ENCODE results near the gene IMP3. TPM values are rescaled to one million over a fixed set of nuclear protein-coding genes. Genes with fewer than 3 reads are reported as not detected.

Gene IMP3
- total RNA-seq, 1 experiment from 2014 or later = 58.0 TPM

DNA sequence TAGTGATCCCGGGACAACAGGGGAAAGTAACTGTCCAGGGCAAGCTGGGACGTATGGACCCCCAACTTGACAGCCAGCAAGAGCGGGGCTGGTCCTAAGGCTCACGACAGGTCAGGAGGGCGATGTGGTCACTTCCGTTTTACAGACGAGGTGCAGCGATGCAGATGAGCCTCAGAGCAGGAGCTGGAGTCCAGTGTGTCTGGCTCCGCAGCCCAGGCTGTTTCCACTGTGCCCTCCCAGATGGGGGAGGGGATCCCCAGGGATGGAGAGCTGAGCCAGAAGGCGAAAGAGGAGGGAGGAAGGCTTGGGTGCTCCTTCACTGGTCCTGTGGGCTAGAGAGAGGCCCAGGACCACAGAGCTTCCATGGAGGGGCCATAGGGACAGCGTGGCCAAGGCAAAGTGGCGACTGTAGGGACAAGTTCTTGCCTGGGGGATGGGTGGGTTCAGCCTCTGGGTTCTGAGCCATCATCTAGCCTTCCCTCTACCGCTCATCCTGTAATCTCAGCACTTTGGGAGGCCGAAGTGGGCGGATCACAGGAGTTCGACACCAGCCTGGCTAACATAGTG, 13.4 kb upstream of the IMP3 start:
- TF ChIP-seq, protein P1, sequence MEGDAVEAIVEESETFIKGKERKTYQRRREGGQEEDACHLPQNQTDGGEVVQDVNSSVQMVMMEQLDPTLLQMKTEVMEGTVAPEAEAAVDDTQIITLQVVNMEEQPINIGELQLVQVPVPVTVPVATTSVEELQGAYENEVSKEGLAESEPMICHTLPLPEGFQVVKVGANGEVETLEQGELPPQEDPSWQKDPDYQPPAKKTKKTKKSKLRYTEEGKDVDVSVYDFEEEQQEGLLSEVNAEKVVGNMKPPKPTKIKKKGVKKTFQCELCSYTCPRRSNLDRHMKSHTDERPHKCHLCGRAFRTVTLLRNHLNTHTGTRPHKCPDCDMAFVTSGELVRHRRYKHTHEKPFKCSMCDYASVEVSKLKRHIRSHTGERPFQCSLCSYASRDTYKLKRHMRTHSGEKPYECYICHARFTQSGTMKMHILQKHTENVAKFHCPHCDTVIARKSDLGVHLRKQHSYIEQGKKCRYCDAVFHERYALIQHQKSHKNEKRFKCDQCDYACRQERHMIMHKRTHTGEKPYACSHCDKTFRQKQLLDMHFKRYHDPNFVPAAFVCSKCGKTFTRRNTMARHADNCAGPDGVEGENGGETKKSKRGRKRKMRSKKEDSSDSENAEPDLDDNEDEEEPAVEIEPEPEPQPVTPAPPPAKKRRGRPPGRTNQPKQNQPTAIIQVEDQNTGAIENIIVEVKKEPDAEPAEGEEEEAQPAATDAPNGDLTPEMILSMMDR (IDR thresholded peaks at IDR 0.05; ENCODE audit: unreplicated experiment) = no peak
- Mint-ChIP-seq H3K4me1 (ENCODE audit: insufficient read depth, unreplicated experiment) (peaks cover 69% of the 10 kb centered on the region), H3K27me3 (ENCODE audit: insufficient read depth, unreplicated experiment) (no peaks in the 10 kb centered on the region), H3K36me3 (ENCODE audit: insufficient read depth, unreplicated experiment) (peaks cover 45% of the 10 kb centered on the region), H3K27ac (ENCODE audit: low read depth, unreplicated experiment) (peak overlapping the region; percentile 59), H3K9me3 (ENCODE audit: unreplicated experiment) (no peaks in the 10 kb centered on the region), H3K4me3 (ENCODE audit: unreplicated experiment) (no peak overlapping the region)
- ChIA-PET POLR2A (interaction anchor here (0.9 to 8.2 kb wide), 3 partner anchors 7 to 13 kb away, joined by 4 to 120 read pairs (median 18); partner anchors contain the start of gene IMP3), CTCF (interaction anchor here (0.6 to 1.0 kb wide), 2 partner anchors 11 to 151 kb away, joined by 4 read pairs; no protein-coding TSS in a partner anchor)
- no TSS peak for BruUV-seq (replicated peaks)
- intact Hi-C loops (cut with micrococcal nuclease) = no loop called here
- DNase-seq (ENCODE audit: unreplicated experiment) = no peak

- ChIA-PET CTCF (interaction anchor here (0.6 to 3.5 kb wide), 5 partner anchors 14 to 198 kb away, joined by 3 to 9 read pairs (median 3); no protein-coding TSS in a partner anchor), POLR2A (interaction anchor here (0.6 to 8.2 kb wide), 7 partner anchors 9 to 158 kb away, joined by 3 to 120 read pairs (median 3); partner anchors contain the start of genes IMP3 and SNUPN)
- no peak overlapping the region for H3K27ac Mint-ChIP-seq (ENCODE audit: low read depth, unreplicated experiment)
- DNase-seq (ENCODE audit: unreplicated experiment) = no peak
- TF ChIP-seq, protein P1 (IDR thresholded peaks at IDR 0.05; ENCODE audit: unreplicated experiment) = no peak
- no TSS peak for BruUV-seq (replicated peaks)
- no peaks in the 10 kb centered on the region for H3K27me3 Mint-ChIP-seq (ENCODE audit: insufficient read depth, unreplicated experiment)
- H3K4me3 Mint-ChIP-seq (ENCODE audit: unreplicated experiment) = peak overlapping the region; percentile 87
- intact Hi-C loops (cut with micrococcal nuclease) = no loop called here
- peaks cover 70% of the 10 kb centered on the region for H3K4me1 Mint-ChIP-seq (ENCODE audit: insufficient read depth, unreplicated experiment)
- no peaks in the 10 kb centered on the region for H3K9me3 Mint-ChIP-seq (ENCODE audit: unreplicated experiment)
- H3K36me3 Mint-ChIP-seq (ENCODE audit: insufficient read depth, unreplicated experiment) = peaks cover 39% of the 10 kb centered on the region
These were observed 12.0 kb upstream of the IMP3 start for GRCh38 chr15:75651810-75652543.

DNA sequence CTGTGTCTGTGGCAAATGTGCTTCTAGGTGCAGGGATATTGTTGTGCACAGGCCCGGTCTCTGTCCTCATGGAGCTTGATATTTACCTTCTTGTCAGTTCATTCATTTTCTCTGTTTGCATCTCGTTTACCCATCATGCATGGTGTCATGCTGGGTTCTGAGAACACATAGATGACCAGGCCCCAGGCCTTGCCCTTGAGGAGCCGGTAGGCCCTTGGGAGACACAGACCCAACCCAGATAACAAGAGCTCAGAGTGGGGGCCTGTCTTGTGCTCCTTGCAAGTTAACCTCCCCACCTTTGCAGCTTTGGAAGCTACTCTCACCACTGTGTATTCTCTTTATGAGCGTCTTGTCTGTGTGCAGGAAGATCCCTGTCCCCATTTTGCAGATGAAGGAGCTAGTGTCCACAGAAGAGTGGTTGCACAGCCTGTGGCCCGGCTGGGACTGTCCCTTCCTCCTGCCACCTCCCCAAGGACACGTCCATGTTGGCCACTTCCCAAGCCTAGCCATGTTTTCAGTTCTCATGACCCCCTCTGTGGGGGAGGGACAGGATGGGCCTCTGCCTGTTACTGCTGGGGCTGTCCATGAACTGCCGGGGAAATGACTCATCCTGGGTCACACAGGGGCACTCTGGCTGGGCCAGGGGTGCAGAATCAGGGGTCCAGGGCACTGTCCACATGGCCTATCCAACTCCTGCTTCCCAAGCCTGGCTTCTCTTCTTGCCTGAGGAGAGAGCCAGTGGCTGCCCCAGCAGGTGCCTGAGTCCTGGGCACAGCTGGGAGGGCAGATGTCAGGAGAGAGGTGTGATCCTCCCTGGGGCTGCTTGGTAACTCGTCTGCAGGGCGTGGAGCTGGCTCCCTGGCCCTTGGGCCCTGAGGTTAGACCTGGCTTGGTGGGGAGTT, 11.1 kb upstream of the IMP3 start:
- Mint-ChIP-seq H3K27me3 (ENCODE audit: insufficient read depth, unreplicated experiment) (no peaks in the 10 kb centered on the region), H3K36me3 (ENCODE audit: insufficient read depth, unreplicated experiment) (peaks cover 39% of the 10 kb centered on the region), H3K27ac (ENCODE audit: low read depth, unreplicated experiment) (peak overlapping the region; percentile 16), H3K4me1 (ENCODE audit: insufficient read depth, unreplicated experiment) (peaks cover 75% of the 10 kb centered on the region), H3K9me3 (ENCODE audit: unreplicated experiment) (no peaks in the 10 kb centered on the region), H3K4me3 (ENCODE audit: unreplicated experiment) (peak overlapping the region; percentile 87)
- DNase-seq (ENCODE audit: unreplicated experiment) = peak; percentile 46
- TF ChIP-seq, protein P1 (IDR thresholded peaks at IDR 0.05; ENCODE audit: unreplicated experiment) = no peak
- CTCF ChIA-PET = interaction anchor here (0.7 to 3.5 kb wide), 5 partner anchors 10 to 197 kb away, joined by 3 to 9 read pairs (median 7); no protein-coding TSS in a partner anchor
- intact Hi-C loops (cut with micrococcal nuclease) = no loop called here
- BruUV-seq (replicated peaks) = no TSS peak
- POLR2A ChIA-PET = interaction anchor here (0.5 to 8.2 kb wide), 6 partner anchors 9 to 165 kb away, joined by 3 to 120 read pairs (median 8); partner anchors contain the start of genes IMP3 and SNUPN
